Stimulated activated CD8-positive, alpha-beta memory T cell treated with anti-CD3 and anti-CD28 coated beads, Interleukin-7, amount 100 ng/mL, for 24 hours (primary cell): ENCODE results near the gene PTPRN2.
"Not testable (repeated sequence)": the region's sequence is repeated elsewhere in the genome, so short reads cannot be mapped to it uniquely, and the experiment has no call there.

Experiments used
- DNase-seq: peaks from one replicate; pipeline ENCODE4 v3.0.0-alpha.2; 2020; ENCODE audit warnings: low read depth

PTPRN2 gene

DNA sequence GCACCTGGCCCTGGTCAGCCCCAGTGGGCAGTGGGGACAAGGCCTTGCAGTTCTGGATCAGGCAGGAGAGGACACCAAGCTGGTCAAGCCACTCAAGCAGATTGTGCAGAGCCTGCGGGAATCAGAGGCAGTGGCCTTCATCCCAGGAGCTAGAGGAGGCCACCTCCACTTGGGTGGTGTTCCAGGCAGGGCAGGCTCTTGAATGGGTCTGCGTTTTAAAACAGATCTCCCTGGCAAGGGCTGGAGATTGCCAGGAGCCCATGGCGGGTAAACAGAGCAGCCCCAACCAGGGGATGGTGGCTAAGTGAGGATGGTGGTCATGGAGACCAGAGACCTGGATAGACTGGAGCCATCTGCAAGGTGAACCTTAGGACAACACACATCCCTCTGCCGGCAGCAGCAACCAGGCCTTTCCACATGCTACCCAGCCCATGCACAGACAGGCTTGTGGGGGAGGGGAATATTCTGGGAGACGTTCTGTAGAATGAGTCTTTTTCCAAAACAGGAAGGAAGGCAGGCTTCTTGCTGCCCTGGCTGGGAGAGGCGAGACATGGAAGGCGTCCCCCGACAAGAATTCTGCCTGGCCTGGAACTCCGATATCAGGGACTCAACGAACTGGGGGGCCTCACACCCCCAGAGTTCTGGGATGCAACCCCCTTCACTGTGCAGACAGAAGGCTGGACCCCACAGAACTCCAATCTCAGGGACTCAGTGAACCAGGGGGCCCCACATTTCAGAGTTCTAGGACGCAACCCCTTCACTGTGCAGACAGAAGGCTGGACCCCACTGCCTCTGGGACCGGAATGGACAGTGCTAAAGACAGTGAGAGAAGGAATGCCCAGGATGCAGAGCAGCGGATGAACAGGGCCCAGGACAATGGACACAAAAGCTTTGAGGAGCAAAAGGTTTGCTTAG is 264.8 kb downstream of the PTPRN2 start:
- no peak for DNase-seq

DNA sequence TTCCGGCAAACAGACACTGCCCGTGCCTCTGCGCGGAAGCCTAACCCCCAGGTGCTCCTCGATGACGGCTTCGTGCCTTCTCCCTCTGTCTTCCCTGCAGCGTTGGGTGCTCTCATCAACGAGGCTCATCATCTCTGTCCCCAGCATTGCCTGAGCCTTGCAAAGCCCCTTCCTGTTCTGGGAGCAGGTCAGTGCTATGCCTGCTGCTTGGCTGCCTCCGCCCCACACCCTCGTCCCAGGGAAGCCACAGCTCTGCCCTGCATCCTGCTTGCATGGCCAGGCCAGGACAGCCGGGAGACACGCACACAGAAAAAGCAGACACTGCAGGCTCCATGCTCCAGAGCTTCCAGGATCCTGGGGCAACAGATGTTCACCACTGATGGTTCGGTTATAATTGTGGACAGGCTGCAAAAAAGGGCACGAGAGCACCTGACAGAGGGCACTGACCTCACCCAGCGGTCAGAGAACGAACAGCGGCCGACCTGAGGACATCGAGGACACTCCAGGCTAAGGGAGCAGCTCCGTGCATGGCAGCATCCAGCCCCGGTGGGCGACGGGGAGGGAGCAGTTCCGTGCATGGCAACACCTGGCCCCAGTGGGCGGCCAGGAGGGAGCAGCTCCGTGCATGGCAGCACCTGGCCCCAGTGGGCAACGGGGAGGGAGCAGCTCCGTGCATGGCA is 265.5 kb downstream of the PTPRN2 start:
- DNase-seq, result no peak

DNA sequence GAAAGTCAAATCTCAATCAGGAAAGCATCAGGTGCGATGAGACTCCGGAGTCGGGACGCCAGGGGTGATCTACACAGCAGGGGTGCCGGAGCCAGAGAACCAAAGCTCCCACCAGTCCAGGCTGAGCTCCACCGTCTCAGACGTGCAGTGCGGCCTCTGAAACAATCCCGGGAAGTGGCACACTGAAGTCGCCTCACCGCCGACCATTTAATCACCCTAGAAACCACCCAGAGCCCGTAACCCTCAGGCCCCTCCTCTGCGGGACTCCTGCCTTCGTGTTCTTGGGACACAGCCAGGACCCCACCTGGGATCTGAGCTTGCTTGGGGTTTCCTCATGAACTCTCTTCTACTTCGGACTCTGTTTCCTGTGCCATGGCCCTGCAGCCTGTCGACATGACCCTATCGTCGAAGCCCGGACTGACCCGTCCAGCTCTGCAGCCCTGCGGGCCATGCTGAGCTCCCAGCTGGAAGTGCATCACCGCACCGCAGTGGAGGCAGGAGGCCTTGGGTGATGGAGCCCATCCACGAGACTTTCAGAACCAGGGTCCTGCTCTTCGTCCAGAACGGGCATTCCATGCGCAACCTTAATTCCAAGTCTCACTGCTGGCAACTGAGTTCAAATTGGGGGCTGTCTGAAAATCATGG is 266.4 kb downstream of the PTPRN2 start:
- no peak for DNase-seq

DNA sequence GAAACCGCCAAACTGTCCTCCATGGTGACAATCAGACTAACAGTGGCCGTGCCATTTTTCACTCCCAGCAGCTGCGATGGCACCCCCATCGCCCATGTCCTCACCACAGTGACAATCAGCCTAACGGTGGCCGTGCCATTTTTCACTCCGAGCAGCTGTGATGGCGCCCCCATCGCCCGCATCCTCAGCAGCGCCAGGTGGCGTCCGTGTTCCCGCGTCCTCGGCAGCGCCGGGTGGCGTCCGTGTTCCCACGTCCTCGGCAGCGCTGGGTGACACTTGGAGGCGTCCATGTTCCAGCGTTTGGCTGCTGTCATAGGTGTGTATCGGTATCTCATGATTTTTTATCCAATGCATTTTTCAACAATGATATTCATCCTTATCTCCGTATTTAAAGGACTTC is 267.3 kb downstream of the PTPRN2 start:
- DNase-seq, result no peak

DNA sequence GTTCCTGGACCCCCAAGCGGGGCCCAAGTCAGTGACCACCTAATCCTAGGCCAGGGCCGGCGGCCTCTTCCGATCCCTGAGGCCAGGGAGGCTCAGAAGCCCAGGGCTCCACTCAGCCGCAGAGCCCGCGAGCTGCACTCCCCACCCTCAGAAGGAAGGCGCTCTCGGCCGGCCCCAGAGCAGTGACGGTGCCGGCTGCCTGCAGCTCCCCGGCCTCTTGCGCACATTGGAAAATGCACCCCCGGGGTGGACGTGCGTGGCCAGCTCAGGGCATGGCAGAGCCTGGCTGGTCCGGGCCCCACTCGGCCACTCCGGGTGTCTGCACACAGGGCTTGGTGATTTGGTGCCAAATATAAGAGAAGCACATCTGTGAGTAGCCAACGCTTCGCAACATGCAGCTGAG is 269.1 kb downstream of the PTPRN2 start:
- no peak for DNase-seq

DNA sequence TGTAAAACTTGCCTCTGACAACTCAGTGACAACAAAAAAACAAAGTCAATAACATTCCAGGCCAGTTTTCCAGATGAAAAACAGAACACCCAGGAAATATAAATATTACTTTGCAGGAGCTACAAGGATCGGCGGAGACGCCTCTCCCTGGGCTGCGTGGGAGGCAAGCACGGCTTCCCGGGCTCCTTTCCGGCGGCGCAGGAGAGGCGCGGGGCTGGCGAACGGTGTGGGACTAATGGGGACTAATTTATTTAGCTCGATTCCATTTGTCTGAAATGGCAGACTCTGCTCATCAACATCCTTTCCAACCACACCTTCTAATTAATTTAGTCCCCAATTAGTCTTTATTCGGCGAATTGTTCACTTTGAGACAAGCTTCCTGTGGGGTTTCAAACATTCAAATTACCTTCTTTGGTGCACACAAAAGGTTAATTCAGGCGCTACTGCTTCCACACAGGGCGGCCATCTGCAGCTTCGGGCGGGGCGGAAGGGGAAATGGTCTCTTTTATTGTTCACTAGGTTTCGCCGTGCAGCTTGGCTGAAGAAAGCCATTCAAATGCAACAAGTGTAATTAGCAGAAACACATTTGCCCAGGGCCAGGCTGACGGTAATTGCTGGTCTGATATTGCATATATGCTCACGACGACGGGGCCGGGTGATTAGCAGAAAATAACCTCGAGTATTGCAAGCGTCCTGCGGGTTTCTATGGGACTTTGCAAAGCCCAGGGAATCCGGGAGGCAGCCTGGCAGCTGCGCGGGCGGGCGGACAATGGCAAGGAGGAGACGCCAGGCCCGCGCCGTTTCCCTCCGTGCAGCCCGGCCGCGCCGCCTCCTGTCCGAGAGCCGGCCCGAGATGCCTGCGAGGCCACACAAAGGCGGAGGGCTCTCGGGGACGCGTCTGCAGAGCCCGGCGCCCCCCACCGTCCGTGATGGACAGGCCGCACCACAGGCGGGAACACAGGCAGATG is 270.1 kb downstream of the PTPRN2 start:
- no peak for DNase-seq

DNA sequence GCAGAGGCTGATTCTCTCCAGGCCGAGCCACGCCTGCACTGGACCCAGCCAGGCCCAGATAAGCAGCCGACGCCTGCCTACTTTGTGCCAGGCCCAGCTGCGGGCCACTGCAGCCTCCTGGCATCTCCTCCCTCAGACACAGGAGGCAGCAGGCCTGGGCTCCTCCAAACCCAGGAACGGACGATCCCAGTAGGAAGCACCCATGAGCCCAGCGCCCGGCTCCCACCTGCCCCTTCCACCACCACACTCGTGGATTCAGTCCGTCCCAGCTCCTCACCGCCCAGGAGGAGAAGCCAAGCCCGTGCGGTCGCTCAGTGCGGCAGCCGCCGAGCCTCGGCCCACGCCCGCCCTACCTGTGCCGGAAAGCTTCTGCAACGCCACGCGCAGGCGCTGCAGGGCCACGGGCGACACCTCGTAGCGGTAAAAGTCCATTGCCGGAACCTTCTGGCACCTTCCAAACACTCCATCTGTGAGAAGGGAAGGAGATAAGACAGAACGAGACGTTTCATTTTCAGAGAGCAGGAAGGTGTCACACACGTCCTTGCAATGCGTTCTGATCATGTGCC is 271.1 kb downstream of the PTPRN2 start:
- no peak for DNase-seq

DNA sequence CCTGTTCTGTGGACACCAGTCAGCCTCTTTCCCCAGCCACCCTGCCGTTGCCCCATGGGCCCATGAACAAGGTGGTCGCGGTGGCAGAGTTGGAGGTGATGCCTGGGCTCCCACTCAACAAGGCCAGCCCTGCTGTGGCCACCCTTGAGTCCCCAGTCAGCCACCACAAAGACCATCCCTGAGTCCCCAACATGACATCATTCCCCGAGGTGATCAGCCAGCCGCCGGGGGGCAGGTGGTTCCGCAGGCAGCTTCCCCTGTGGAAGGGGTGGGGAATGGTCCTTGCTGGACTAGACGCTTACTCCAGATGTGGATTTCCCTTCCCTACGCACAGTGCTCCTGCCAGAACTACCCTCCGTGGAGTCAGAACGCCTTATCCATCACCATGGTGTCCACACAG is 271.7 kb downstream of the PTPRN2 start:
- DNase-seq, result no peak

DNA sequence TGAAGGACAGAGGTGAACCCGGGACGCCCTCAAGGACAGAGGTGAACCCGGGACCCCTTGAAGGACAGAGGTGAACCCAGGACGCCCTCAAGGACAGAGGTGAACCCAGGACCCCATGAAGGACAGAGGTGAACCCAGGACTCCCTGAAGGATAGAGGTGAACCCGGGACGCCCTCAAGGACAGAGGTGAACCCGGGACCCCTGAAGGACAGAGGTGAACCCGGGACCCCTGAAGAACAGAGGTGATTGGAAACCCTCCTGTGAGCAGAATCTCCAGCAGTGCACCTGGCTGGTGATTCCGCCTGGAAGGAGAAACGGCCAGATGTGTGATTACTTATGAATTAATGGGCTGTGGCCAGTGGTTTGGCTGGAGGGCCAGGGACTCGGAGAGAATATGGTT is 272.3 kb downstream of the PTPRN2 start:
- no peak for DNase-seq

DNA sequence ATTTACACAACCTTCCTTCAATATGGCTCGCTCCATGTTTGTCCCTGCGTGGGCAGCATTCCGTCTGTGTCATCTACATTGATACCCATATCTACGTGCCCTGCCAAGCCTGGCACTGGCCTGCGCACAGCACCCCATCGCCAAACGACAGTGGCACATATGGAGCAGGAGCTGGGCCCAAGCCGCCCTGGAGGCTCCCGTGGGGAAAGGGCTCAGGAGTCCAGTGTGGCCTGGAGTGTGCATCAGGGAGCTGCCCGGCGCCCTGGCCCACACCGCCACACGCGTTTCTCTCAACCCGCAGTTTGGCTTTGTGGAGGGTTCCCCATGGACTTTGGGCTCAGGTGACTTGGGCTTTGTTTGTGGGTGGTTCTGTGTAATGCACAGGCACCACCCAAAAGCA is 273.2 kb downstream of the PTPRN2 start:
- DNase-seq, result no peak

DNA sequence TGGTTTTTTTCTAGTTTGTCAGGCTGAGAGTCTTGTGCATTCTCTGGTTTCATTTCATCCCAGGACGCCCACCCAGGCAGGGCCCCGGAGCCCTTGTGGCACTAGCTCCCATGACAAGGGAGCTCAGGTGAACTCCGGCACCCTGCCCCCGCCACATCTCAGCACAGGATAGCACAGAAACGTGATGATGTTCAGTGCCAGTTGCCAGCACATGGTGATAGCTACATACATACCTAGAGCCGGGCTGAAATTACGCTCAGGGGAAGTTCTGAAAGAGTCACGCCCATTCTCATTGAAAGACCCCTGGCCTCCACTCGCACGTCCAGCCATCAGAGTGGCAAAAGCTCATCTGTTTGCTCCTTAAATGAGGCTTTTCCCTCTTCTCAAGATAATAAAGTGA is 273.7 kb downstream of the PTPRN2 start:
- DNase-seq, result no peak

DNA sequence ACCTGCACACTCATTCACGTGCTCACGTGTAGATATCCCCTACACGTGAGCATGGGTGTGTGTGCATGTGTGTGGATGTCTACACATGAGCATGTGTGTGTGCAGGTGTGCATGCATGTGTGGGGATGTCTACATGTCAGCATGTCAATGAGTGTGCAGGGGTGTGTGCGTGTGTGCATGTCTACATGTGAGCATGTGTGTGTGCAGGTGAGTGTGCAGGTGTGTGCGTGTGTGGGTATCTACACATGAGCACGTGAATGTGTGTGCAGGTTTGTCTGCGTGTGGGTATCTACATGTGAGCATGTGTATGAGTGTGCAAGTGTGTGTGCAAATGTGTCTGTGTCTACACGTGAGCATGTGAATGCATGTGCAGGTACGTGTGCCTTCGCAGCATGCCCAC is 274.8 kb downstream of the PTPRN2 start:
- DNase-seq, result no peak

DNA sequence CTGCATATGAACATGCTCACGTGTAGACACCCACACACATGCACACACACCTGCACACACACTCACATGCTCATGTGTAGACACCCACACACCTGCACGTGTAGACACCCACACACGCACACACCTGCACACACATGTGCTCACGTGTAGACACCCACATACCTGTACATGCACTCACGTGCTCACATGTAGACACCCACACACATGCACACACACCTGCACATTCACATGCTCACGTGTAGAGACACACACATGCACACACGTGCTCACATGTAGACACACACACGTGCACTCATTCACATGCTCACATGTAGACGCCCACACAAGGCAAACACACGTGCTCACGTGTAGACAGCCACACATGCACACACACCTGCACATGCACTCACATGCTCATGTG is 275.8 kb downstream of the PTPRN2 start:
- DNase-seq, result no peak

DNA sequence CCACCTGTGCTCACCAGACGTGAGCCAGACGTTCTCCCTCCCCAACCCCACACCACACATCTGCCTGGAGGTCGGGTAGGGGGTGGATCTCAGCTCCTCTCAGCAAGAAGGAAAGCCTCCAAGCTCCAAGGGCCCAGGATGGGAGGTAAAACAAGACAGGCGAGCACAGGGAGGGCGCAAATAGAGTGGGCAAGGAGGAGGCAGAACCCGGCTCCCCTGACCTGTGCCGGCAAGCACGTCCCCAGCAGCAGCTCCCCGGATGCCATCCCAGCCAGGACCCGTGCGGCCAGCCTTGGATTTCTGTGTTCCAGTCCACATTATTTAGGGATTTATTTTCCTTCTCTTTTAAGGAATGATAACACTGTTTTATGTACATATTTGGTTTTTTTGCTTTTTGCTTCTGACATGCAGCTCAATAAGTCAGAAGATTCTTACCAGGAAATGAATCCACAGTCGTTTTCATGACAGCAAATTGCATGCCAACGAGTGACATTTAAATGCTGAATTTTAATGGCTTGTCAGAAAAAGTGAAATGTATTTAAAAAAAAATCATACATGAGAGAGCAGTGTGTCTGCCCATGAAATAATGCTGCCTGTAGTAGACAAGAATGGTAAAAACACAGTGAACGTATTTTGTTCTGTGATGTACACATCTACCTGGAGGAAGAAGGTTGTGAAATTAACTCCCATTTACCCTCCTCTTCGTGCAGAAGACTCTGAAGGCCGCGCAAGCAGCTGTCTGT is 276.5 kb downstream of the PTPRN2 start:
- no peak for DNase-seq

DNA sequence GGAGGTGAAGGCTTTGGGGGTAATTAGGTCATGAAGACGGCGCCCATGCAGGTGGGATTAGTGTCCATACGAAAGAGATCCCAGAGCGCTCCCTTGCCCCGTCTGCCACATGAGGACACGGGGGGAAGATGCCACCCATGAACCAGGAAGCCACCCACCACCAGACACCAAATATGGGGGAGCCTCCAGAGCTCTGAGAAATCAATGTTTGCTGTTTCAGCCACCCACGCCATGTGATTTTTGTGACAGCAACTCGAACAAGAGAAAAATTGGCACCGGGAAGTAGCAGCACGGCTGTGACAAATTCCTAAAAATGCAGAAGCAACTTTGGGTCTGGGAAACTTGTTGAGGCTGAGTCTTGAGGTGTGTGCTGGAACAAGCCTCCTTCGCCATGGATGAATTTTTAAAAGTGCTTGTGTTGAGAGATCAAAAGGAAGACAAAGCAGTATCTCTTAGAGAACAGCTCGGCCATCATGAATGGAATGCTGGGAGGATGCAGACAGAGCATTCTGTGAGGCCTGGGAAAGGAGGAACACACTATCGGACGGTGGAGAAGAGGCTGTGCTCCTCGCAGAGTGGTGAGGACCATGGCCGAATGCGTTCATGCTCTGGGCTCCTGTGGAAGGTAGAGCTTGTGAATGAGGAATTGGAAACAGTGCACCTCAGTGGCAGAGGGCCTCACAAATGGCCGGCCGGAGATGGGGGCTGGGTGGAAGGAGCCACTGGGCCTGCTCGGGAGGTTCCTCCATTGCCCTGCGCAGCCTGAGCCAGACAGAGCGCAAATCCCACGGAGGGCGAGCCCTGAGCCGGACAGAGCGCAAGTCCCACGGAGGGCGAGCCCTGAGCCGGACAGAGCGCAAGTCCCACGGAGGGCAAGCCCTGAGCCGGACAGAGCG is 277.5 kb downstream of the PTPRN2 start:
- DNase-seq, result no peak

DNA sequence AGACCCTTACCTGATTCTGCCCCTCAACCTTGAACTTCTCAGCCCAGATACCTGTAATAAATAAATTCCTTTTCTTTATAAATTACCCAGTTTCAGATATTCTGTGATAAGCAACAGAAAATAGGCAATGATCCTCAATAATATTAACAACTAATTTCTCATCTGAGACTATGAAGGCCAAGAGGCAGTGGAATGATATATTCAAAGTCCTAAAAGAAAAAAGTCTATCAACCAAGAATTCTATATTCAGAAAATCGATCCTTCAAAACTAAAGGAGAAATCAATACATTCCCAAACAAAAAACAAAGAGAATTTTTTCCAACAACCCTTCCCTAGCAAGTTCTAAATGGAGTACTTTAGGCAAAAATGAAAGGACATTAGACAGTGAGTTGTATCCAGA is 279.6 kb downstream of the PTPRN2 start:
- DNase-seq, result no peak

DNA sequence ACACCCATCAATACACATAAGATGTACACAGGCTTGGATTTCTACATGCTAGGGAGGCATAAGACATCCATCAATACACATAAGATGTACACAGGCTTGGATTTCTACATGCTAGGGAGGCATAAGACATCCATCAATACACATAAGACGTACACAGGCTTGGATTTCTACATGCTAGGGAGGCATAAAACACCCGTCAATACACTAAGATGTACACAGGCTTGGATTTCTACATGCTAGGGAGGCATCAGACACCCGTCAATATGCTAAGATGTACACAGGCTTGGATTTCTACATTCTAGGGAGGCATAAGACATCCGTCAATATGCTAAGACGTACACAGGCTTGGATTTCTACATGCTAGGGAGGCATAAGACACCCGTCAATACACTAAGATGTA is 283.6 kb downstream of the PTPRN2 start:
- DNase-seq, result not testable (repeated sequence)

DNA sequence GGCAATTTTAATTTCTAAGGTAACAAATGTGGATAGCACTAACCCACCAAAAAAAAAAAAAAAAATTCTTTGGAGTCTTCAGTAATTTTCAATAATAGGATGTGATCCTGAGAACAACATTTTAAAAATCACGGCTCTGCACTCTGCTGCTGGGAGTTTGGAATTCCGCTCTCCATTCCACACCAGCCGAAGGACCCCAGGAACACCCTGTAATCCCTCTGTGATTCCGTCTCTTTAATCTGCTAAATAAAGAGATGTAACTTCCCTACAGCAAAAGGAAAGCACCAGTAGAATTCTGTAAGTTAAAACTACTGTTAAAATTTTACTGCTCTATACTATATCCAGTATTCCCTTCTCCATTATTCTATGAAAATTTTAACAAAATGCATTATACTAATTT is 284.5 kb downstream of the PTPRN2 start:
- DNase-seq, result no peak

DNA sequence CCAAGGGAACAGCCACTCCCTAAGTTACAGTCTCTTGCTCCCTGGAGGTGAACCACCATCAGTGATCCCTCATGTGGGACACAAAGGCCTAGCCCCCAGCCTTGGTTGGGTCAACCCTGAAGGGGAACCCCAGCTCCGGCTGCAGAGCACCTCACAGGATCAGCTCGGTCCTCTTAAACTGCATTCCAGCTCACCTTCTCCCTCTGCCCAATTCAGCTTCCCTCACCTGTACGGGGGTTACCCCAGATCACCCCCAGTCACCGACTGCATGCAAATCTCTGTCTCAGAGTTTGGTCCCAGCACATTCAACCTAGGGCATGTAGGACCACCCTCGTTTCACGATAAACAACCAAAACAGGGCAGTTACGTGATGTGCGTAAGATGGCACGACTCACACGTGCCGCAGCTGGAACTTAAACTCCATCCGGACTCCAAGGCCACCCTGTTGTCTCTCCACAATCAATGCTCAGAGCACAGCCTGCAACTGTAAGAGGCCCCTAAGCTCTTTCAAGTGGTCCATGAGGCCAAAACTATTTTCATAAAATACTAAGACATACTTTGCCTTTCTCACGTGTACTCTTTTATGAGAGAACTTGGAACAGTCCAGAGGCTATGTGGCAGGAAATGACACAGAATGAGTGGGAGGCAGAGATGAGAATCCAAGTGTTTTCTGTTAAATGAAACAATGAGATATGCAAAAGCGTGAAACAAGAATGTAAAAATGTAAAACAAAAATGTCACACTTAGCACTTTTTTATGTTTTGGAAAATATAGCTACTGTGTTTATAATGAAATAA is 285.2 kb downstream of the PTPRN2 start:
- DNase-seq, result no peak
